ENCODE data around the gene LDLR.
A peak's percentile ranks its signal among the peaks of the same experiment; 100 is the strongest.

LDLR gene

DNA sequence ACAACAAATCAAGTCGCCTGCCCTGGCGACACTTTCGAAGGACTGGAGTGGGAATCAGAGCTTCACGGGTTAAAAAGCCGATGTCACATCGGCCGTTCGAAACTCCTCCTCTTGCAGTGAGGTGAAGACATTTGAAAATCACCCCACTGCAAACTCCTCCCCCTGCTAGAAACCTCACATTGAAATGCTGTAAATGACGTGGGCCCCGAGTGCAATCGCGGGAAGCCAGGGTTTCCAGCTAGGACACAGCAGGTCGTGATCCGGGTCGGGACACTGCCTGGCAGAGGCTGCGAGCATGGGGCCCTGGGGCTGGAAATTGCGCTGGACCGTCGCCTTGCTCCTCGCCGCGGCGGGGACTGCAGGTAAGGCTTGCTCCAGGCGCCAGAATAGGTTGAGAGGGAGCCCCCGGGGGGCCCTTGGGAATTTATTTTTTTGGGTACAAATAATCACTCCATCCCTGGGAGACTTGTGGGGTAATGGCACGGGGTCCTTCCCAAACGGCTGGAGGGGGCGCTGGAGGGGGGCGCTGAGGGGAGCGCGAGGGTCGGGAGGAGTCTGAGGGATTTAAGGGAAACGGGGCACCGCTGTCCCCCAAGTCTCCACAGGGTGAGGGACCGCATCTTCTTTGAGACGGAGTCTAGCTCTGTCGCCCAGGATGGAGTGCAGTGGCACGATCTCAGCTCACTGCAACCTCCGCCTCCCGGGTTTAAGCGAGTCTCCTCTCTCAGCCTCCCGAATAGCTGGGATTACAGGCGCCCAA is at the start of gene LDLR:
LDLR (plus strand) TSS at position 210 of the 760 bp plus-strand sequence; CDS start at position 296, 86 bp downstream.
- DNase-seq (ENCODE audit: low spot score) = peak; percentile 98

DNA sequence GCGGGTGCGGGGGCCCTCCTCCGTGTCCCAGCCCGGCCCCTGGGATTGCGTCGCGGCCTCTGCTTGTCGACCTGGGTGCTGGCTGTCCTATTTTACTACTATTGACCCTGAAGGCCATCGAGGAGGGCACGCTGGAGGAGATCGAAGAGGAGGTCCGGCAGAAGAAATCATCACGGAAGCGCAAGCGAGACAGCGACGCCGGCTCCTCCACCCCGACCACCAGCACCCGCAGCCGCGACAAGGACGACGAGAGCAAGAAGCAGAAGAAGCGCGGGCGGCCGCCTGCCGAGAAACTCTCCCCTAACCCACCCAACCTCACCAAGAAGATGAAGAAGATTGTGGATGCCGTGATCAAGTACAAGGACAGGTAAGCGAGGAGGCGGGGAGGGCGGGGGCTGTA is 48.1 kb upstream of the LDLR start:
- no peak for DNase-seq (ENCODE audit: low spot score)

DNA sequence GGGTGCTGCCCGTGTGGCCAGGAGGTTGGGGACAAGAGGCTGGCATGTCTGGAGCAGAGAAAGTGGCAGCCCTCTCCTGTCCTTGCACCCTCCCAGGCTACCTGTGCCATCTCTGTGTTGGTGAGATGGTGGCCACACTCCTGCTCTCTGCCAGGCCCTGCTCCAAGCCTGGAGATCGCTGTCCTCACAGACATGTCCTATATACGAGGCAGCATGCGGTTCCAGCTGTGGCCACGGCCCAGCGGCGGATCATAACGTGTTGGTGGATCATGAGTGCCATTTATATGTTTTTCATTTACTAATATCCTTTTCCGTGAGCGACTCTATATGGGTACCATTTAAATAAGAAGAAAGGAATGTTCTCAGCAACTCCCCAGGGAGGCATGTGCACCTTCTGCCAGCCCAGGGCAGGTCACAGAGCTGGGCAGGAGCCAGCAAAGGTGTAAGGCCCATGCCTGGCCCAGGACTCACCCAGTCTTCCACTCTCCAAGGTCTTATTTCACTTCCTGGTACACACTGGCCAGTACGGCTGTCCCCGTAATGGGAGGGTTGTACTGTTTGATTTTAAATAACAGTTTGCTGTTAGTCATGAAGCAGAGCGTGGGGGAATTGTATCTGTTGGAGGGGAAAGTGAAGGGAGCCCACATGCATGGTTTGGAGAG is 47.2 kb upstream of the LDLR start:
- no peak for DNase-seq (ENCODE audit: low spot score)

DNA sequence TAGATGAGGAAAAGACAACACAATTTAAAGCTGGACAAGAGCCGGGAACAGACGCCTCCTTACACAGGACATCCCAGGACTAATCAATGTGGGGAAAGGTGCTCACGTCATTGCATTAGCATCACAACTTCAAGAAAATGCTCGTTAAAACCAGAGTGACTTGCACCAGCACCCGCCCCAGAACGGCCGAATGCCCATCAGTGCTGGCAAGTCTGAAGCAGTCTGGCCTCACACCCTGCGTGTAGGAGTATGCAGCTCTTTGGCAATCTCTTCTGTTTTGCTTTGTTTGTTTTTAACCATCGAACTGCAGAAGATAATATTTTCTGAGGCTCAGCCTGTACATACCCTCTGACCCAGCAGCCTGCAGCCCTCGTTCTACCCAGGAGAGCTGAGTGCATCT is 44.8 kb upstream of the LDLR start:
- no peak for DNase-seq (ENCODE audit: low spot score)

DNA sequence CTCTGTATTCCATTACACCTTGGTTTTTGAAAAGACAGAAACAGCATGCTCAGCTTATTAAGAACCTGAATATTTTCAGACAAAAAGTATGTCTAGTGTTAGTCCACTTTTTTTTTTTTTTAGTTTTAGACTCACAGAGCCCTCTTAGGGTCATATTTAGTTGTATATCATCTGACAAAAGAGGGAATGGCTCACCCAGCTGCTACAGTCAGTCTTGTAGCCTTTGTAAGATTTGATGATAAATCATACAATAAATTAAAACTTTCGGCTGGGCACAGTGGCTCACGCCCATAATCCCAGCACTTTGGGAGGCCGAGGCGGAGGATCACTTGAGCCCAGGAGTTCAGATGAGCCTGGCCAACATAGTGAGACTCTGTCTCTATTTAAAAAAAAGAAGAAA is 43.7 kb upstream of the LDLR start:
- no peak for DNase-seq (ENCODE audit: low spot score)

DNA sequence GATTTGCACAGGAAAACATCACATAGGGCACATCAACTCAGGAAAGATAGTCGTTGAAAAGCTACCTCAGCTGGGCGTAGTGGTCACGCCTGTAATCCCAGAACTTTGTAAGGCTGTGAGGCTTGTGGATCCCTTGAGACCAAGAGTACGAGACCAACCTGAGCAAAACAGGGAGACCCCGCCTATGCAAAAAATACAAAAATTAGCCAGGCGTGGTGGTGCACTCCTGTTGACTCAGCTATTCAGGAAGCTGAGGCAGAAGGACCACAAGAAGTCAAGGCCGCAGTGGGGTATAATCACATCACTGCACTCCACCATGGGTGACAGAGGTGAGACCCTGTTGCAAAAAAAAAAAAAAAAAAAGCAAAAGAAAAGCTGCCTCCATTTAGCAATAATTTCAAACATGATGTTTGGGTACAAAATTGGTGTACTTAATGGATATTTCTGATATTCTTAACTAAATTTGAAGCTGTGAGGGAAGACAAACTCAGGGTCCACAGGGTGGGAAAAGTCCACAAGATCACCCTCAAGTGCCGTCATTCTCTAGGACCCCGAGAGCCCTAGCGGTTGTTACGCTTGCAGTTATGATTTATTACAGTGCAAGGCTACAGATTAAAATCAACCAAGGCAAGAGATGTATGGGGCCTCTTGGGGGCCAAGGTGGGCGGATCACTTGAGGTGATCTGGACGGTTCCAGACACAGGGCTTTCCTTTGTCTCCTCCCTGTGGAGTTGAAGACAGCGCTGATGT is 42.5 kb upstream of the LDLR start:
- DNase-seq (ENCODE audit: low spot score) = peak; percentile 64

DNA sequence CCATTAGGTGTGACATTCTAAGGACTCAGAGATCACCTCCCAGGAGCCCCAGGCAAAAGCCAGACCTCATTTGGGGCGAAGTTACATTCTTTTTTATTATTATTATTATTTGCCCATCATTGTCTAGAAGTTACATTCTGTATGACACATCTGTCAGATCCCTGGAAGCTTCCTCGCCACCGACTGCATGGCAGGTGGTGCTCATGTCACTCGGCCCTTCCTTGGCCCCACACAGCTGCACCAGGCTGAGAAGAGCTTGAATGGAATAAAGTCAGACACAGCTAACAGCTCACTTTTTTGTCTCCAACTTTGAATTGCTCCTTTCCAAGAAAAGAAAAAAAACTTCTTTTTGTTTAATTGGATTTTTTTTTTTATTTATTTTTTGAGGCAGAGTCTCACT is 41.4 kb upstream of the LDLR start:
- DNase-seq (ENCODE audit: low spot score) = peak; percentile 82

DNA sequence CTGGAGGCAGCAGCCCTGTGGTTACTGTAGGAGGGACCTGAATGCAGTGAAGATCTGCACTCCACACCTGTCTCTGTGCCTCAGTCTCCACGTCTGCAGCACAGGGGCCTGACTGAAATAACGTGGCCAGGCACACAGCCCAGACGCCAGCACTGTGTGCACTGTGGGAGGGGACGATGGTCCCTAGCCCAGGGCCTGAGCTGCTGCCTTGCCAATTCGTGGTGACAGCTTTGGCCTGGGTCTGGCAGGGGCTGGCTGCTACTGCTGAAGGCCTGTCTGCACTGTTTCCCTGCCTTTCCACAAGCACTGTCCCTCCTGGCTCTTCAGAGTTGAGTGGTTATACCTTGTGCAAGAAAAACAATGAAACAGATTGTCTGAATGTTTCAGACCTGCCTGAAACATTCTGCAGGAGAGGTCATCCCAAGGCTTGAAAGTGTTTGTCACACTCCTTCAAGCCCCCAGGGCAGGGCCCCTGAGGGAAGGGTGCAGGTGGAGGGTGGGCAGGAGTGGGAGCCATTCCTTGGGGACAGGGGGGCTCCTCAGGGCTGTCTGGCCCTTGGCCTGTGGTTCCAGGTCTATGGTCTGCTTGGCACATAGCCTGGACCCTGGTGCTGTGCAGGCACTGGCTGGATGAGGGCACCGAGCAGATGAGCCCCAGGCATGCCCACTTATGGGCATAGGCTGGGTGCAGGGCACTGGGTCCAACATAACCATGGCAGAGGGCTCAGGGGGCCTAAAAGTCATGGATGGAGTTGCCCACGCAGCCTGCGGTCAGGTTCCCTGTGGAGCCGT is 38.7 kb upstream of the LDLR start:
- no peak for DNase-seq (ENCODE audit: low spot score)

DNA sequence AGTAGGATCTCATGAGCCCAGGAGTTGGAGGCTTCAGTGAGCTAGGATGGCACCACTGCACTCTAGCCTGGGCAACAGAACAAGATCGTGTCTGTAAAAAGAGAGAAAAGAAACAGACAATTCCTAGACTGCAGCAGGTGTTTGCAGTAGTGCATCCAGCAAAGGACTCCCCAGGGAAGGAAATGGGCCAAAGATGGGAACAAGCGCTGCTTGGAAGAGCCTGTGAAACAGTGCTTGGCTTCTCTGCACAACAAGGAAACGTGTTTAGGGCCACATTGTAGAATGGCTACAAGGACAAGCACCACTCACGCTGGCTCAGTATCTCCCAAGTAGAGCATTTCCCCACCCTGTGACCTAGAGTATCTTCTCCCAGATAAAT is 35.5 kb upstream of the LDLR start:
- DNase-seq (ENCODE audit: low spot score) = no peak

DNA sequence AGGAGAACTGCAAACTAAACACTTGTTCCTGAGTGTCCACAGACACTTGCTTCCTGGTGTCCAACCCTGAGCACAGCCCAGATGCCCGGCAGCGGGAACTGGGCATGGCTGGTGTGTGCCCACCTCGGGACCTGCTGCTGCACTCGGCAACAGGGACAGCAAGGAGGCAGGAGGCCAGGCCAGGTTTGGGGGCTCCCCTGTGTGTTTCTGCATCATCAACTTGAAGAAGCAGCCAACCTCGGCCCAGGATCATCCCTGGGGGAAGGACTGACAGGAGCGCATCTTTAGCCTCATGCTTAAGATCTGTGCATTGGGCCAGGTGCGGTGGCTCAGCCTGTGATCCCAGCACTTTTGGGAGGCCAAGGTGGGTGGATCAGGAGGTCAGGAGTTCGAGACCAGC is 35.1 kb upstream of the LDLR start:
- no peak for DNase-seq (ENCODE audit: low spot score)

DNA sequence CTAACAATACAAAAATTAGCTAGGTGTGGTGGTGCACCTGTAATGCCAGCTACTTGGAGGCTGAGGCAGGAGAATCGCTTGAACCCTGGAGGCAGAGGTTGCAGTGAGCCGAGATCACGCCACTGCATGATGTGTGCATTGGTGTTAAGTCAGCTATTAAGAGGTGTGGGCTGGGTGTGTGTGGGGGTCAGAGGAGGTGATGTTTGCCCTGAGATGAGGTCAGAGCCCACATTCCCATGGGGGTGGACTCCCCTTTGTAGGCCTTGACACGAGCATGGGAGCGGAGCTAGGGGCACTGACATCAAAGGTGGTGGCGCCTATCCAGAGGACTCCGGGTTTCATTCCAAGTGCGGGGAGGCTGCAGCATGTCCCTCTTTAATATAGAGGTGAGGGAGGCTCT is 34.6 kb upstream of the LDLR start:
- DNase-seq (ENCODE audit: low spot score) = no peak

DNA sequence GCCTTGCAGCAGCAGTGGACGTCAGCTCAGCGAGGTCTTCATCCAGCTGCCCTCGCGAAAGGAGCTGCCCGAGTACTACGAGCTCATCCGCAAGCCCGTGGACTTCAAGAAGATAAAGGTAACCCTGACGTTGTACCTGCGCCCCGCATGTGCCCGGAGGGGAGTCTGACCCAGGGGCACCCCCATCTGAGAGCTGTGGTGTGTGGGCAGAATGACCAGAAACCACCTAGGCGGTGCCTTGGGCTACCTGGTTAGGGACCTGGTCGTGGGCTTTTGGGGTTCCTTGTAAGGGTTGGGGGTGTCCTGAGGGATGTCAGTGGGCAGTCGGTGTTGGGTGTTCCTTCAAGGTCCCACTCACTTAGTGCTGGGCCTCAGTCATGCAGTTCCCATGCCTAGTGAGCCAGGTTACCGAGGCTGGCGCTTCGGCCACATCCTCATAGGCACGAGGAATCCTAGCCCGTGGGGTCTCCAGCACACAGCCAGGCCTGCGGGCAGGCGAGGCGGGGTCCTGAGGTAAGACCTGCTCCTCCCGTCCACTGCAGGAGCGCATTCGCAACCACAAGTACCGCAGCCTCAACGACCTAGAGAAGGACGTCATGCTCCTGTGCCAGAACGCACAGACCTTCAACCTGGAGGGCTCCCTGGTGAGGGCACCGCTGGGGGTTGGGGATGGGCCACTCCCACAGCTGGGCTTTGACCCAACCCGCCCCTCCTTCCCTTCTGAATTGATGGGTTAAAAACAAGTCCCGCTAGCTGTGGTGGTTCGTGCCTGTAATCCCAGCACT is 30.8 kb upstream of the LDLR start:
- DNase-seq (ENCODE audit: low spot score) = no peak

DNA sequence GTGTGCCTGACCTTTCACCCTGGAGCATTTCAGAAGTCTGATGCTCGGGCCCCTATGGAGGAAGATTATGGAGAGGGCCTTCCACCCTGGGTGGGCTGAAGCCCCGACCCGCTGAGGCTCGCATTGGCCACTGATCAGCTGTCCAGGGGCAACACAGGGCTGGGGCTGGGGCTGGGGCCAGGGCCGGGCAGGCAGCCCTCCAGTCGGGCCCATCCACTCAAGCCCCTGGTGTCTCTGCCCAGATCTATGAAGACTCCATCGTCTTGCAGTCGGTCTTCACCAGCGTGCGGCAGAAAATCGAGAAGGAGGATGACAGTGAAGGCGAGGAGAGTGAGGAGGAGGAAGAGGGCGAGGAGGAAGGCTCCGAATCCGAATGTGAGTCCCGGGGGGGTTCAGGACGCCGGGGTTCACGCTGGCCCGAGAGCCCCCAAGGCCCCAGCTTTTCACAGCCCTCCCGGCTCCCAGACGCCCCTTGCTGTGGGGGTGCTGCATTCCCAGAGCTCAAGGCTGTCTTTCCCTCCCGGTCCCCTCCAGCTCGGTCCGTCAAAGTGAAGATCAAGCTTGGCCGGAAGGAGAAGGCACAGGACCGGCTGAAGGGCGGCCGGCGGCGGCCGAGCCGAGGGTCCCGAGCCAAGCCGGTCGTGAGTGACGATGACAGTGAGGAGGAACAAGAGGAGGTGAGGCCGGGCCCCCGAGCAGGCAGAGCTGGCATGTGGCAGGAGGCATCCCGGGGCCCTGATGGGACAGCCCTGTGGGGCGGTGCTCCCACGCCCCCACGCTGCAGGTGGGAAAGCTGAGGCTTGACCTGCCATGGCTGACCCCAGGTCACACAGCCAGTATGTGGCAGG is 29.5 kb upstream of the LDLR start:
- DNase-seq (ENCODE audit: low spot score) = no peak

DNA sequence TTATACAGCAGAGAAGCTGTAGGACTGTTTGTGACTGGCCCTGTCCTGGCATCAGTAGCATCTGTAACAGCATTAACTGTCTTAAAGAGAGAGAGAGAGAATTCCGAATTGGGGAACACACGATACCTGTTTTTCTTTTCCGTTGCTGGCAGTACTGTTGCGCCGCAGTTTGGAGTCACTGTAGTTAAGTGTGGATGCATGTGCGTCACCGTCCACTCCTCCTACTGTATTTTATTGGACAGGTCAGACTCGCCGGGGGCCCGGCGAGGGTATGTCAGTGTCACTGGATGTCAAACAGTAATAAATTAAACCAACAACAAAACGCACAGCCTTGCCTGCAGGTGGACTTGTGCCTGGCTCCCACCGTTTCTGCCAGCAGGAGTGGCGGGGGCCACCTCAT is 27.3 kb upstream of the LDLR start:
- no peak for DNase-seq (ENCODE audit: low spot score)

DNA sequence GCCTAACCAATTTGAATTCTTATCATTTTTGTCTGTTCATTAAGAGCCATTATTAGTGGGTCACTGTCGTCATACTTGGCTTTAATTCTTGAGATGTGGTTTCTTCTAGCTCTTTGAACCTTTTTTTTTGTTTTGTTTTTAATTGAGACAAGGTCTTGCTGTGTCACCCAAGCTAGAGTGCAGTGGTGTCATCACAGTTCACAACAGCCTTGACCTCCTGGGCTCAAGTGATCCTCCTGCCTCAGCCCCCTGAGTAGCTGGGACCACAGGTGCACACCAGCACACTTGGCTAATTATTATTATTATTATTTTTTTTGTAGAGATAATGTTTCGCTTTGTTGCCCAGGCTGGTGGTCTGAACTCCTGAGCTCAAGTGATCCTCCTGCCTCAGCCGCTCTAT is 25.8 kb upstream of the LDLR start:
- no peak for DNase-seq (ENCODE audit: low spot score)

DNA sequence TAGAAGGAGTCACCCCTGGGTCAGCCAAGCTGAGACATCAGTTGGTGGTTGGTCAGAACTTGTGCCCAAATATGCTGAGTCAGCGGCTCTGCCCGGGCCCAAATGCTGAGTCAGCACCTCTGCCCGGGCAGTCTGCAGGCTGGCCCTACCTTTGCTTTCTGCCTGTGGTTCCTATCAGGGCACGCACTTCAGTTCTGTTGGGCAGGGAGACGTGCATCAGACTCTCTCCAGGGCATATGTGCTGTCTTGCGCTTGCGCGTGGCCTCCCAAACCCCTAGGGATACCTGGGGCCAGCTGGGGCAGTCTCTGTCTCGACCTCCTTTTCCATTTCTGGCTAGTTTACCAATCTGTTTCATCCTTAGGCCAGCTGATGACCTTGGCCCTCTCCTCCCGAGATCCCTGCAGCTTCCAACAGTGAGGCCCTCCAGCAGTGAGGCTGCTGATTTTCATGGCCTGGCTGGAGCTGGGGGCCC is 24.4 kb upstream of the LDLR start:
- DNase-seq (ENCODE audit: low spot score) = no peak

DNA sequence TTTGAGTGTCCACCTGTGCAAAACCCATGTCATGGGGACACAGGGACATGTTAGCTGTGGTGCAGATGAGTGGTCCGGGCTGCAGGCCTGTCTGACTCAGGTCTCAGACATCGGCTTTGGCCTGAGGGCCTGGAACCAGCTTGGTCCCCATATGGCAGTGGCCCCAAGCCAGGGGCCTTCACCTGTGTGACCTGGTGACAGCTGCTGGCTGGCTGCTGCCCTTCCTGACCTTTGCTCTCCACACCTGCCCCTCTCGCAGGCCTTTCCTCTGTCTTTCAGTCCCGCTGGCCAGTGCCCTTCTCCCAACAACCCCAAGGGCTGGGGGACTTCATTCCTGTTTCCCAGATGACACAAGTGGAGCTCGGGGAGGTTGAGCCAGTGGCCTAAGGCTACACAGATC is 22.9 kb upstream of the LDLR start:
- DNase-seq (ENCODE audit: low spot score) = no peak

DNA sequence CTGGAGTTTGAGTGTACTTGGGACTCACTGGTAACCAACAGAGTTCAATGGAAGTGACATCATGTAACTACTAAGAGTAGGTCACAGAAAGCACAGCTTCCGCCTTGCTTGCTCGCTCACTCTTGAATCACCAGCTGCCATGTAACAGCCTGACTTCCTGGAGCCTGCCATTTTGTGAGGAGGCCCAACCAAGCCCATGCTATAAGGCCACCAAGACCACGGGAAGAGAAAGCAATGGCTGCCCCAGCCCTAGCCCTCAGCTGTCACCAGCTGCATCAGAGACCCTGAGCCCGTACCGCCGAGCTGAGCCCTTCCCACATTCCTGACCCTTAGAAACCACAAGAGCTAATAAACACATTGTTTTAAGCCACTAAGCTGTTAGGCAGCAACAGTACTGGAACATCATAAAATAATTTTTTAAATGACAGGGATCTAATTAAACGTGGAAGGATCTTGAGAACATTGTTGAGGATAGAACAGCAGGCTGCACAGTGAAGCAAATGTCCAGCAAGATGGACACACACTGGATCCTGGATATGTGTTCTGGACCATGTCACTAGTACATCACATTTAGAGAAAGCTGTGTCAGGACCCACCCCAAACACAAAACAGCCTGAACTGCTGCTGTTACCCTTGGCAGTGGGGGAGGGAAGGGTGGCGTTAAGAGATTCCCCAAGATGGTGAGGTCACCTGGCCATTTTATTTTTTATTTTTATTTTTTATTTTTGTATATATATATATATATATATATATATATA is 21.7 kb upstream of the LDLR start:
- no peak for DNase-seq (ENCODE audit: low spot score)

DNA sequence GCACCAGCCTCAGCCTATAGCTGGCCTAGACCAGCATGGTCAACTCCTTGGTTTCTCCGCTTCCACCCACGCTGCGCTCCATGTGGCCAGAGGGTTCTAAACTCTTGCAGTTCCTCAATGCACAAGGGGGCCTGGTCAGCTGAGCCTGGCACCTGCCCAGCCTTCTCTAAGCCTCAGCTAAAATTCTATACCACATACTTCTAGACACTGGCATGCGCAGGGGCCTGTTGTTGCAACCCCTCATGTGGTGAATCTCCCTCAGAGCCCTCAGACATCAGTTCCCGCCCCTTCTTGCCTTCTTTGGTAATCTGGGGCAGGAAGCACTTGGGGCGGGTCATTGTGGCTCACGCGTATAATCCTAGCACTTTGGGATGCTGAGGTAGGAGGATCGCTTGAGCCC is 19.7 kb upstream of the LDLR start:
- no peak for DNase-seq (ENCODE audit: low spot score)

DNA sequence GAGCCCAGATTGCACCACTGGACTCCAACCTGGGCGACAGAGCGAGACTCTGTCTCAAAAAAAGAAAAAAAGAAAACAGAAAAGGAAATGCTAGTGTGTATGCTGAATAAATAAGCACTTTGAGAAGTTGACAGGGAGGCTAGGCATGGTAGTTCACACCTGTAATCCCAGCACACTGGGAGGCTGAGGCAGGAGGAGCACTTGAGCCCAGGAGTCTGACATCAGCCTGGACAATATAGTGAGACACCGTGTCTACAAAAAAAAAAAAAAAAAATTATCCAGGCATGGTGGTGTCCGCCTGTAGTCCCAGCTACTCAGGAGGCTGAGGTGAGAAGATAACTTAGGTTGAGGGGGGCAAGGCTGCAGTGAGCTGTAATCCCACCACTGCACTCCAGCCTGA is 19.1 kb upstream of the LDLR start:
- no peak for DNase-seq (ENCODE audit: low spot score)
